Measurements from ENCODE around the gene TEX11. TPM values are rescaled to one million over a fixed set of nuclear protein-coding genes. Genes with fewer than 3 reads are reported as not detected.

Gene TEX11
- total and polyA plus RNA-seq, 2 of the 13 experiments (the other 11 are each of a cell fraction or from before 2014, with no cell fraction given) = not detected

GRCh38 chrX:70525733-70526132 lies 382.8 kb downstream of the TEX11 start (continued):
- TF ChIP-seq, protein P1, sequence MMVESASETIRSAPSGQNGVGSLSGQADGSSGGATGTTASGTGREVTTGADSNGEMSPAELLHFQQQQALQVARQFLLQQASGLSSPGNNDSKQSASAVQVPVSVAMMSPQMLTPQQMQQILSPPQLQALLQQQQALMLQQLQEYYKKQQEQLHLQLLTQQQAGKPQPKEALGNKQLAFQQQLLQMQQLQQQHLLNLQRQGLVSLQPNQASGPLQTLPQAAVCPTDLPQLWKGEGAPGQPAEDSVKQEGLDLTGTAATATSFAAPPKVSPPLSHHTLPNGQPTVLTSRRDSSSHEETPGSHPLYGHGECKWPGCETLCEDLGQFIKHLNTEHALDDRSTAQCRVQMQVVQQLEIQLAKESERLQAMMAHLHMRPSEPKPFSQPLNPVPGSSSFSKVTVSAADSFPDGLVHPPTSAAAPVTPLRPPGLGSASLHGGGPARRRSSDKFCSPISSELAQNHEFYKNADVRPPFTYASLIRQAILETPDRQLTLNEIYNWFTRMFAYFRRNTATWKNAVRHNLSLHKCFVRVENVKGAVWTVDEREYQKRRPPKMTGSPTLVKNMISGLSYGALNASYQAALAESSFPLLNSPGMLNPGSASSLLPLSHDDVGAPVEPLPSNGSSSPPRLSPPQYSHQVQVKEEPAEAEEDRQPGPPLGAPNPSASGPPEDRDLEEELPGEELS (CRISPR knock-in tag; IDR thresholded peaks at IDR 0.05) = no peak
- TF ChIP-seq IRF1 (CRISPR knock-in tag; IDR thresholded peaks at IDR 0.05; ENCODE audit: low read depth) (no peak), ZSCAN29 (CRISPR knock-in tag; conservative IDR thresholded peaks at IDR 0.05) (no peak), CSRNP2 (CRISPR knock-in tag; conservative IDR thresholded peaks at IDR 0.05; ENCODE audit: low read depth) (no peak), ZNF101 (CRISPR knock-in tag; IDR thresholded peaks at IDR 0.05; ENCODE audit: borderline replicate concordance, low read depth) (no peak), MBD4 (IDR thresholded peaks at IDR 0.05; ENCODE audit: borderline replicate concordance, low read length) (no peak), TCF7L2 (IDR thresholded peaks at IDR 0.05; ENCODE audit: low read depth, low read length) (no peak), KIAA2018 (CRISPR knock-in tag; IDR thresholded peaks at IDR 0.05; ENCODE audit: borderline replicate concordance) (no peak), SIX1 (CRISPR knock-in tag; IDR thresholded peaks at IDR 0.05; ENCODE audit: borderline replicate concordance) (peak; percentile 56; the same call in 1 of the 2 replicates), HNRNPL (IDR thresholded peaks at IDR 0.05; ENCODE audit: low read depth, low read length) (no peak), SOX6 (IDR thresholded peaks at IDR 0.05) (no peak), SOX6 (CRISPR knock-in tag; IDR thresholded peaks at IDR 0.05) (0 out of 2 replicates have a peak, but pooled peaks have one; percentile 15), ZNF451 (CRISPR knock-in tag; IDR thresholded peaks at IDR 0.05) (no peak), ZMYM4 (CRISPR knock-in tag; IDR thresholded peaks at IDR 0.05) (no peak)
- TF ChIP-seq, protein P2, sequence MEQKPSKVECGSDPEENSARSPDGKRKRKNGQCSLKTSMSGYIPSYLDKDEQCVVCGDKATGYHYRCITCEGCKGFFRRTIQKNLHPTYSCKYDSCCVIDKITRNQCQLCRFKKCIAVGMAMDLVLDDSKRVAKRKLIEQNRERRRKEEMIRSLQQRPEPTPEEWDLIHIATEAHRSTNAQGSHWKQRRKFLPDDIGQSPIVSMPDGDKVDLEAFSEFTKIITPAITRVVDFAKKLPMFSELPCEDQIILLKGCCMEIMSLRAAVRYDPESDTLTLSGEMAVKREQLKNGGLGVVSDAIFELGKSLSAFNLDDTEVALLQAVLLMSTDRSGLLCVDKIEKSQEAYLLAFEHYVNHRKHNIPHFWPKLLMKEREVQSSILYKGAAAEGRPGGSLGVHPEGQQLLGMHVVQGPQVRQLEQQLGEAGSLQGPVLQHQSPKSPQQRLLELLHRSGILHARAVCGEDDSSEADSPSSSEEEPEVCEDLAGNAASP (CRISPR knock-in tag; IDR thresholded peaks at IDR 0.05; ENCODE audit: borderline replicate concordance) = peak; percentile 91; the same call in 1 of the 2 replicates
